Kidney epithelial cell (primary cell): ENCODE measurements around the gene CCDC28B. TPM values are rescaled to one million over a fixed set of nuclear protein-coding genes. Genes with fewer than 3 reads are reported as not detected.

Experiments used
- DNase-seq: peaks from one replicate; pipeline ENCODE4 v3.0.0-alpha.2; 2010; ENCODE audit warnings: low read depth
- H3K27me3 ChIP-seq: 2 replicates; pipeline ENCODE4 v1.6.0; 2011; ENCODE audit warnings: low read length; ENCODE audit not compliant: control insufficient read depth, insufficient read depth
- H3K36me3 ChIP-seq: 2 replicates; pipeline ENCODE4 v1.5.1; 2011; ENCODE audit warnings: low read length; ENCODE audit not compliant: control insufficient read depth, insufficient read depth
- H3K4me3 ChIP-seq: 2 replicates; pipeline ENCODE4 v1.5.1; 2011; ENCODE audit warnings: low read depth, mild to moderate bottlenecking, control low read depth, low read length
- CTCF ChIP-seq: IDR thresholded peaks from 2 replicates; pipeline ENCODE4 v1.5.1; 2011; ENCODE audit warnings: mild to moderate bottlenecking, moderate library complexity, low read length, control low read depth, inconsistent platforms; ENCODE audit not compliant: insufficient read depth, poor library complexity, severe bottlenecking
- total RNA-seq: library from RNA; depleted of rRNA; stranded (reverse); fragments of >200 nt; gene quantifications from 2 replicates; pipeline ENCODE4 v1.2.3, GENCODE V29; 2015

Gene CCDC28B
- total RNA-seq, 1 donor from 2014 or later = 8.8 TPM

GRCh38 chr1:32180186-32181060 lies 20.0 kb upstream of the CCDC28B start:
- Histone ChIP-seq H3K27me3 (no peaks in the 10 kb centered on the region), H3K4me3 (peak overlapping the region; percentile 59), H3K36me3 (no peaks in the 10 kb centered on the region)
- no peak for TF ChIP-seq CTCF
- no peak for DNase-seq

- Histone ChIP-seq H3K4me3 (peak overlapping the region; percentile 59), H3K27me3 (no peaks in the 10 kb centered on the region), H3K36me3 (no peaks in the 10 kb centered on the region)
- no peak for DNase-seq
- TF ChIP-seq CTCF = no peak
These were observed 19.3 kb upstream of the CCDC28B start for GRCh38 chr1:32181065-32181464.

- Histone ChIP-seq H3K36me3 (peaks cover 1% of the 10 kb centered on the region), H3K27me3 (no peaks in the 10 kb centered on the region), H3K4me3 (no peak overlapping the region)
- no peak for DNase-seq
- TF ChIP-seq CTCF = no peak
These were observed 18.8 kb upstream of the CCDC28B start for GRCh38 chr1:32181563-32181962.

- no peak for DNase-seq
- Histone ChIP-seq H3K27me3 (no peaks in the 10 kb centered on the region), H3K4me3 (no peak overlapping the region), H3K36me3 (peaks cover 2% of the 10 kb centered on the region)
- no peak for TF ChIP-seq CTCF
These were observed 18.3 kb upstream of the CCDC28B start for GRCh38 chr1:32182060-32182459.

- no peak for DNase-seq
- Histone ChIP-seq H3K4me3 (no peak overlapping the region), H3K27me3 (no peaks in the 10 kb centered on the region), H3K36me3 (peaks cover 6% of the 10 kb centered on the region)
- TF ChIP-seq CTCF = no peak
These were observed 15.7 kb upstream of the CCDC28B start for GRCh38 chr1:32184650-32185049.

- Histone ChIP-seq H3K4me3 (no peak overlapping the region), H3K36me3 (peaks cover 10% of the 10 kb centered on the region), H3K27me3 (no peaks in the 10 kb centered on the region)
- no peak for DNase-seq
- TF ChIP-seq CTCF = no peak
These were observed 14.3 kb upstream of the CCDC28B start for GRCh38 chr1:32186077-32186476.
